DND-41 (cell line): ENCODE measurements around the gene TNFAIP8.

Experiments
- CTCF ChIP-seq: IDR thresholded peaks from 2 replicates; pipeline ENCODE4 v1.5.1; 2012; ENCODE audit warnings: borderline replicate concordance, low read length, moderate library complexity, mild to moderate bottlenecking; ENCODE audit not compliant: poor library complexity, severe bottlenecking; ENCODE audit errors: extremely low read depth
- EZH2 ChIP-seq: IDR thresholded peaks from 3 replicates; pipeline ENCODE4 v1.6.1; 2012; ENCODE audit warnings: borderline replicate concordance, low read depth, mild to moderate bottlenecking, moderate library complexity, low read length, inconsistent platforms; ENCODE audit not compliant: severe bottlenecking

GRCh38 chr5:119332208-119332607 lies 23.6 kb upstream of the TNFAIP8 start:
- TF ChIP-seq CTCF: no peak
- TF ChIP-seq EZH2: no peak
